ENCODE measurements around the gene GRM8. TPM values are rescaled to one million over a fixed set of nuclear protein-coding genes. Genes with fewer than 3 reads are reported as not detected.

The GRM8 gene
- total RNA-seq, 1 experiment from 2014 or later: 1.8 TPM

DNA sequence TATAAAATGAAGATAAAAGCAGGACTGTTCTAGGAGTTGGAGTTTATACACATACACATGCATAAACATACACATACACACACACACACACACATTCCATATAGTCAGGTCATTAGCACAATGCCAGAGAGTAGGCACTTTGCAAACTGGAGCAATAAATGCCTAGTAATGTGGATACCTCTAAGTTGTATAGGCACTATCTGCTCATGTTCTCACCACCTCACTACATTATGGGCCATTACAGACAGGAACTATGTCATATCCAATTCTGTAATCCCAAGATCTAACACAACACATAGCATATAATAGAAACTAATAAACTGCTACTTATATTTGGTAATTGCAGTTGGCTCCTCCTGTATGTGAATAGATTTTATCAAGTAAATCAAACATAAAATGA is 115.6 kb downstream of the GRM8 start:
- Histone ChIP-seq H4K20me1 (ENCODE audit: control insufficient read depth, insufficient read depth, insufficient read length) (no peaks in the 10 kb centered on the region), H3K4me2 (ENCODE audit: insufficient read depth, insufficient read length, low read length) (no peak overlapping the region), H3K4ac (ENCODE audit: low read depth, low read length) (no peak overlapping the region), H3K14ac (ENCODE audit: insufficient read depth, low read length) (no peak overlapping the region), H2BK20ac (ENCODE audit: low read depth, low read length, poor library complexity, severe bottlenecking) (no peak overlapping the region), H2BK120ac (ENCODE audit: low read depth, low read length, poor library complexity, severe bottlenecking) (no peak overlapping the region), H4K8ac (replicated peaks; ENCODE audit: insufficient read length, low read depth, low read length) (no peak overlapping the region), H2BK12ac (ENCODE audit: insufficient read length, low read depth, low read length) (no peak overlapping the region), H2BK15ac (ENCODE audit: low read depth, low read length) (no peak overlapping the region), H3K79me1 (ENCODE audit: insufficient read depth, low read depth, low read length, poor library complexity, severe bottlenecking) (no peaks in the 10 kb centered on the region), H3T11ph (ENCODE audit: low read length) (no peak overlapping the region), H3K27me3 (ENCODE audit: insufficient read depth, low read length) (no peaks in the 10 kb centered on the region), H3K9me3 (ENCODE audit: control insufficient read depth, low read depth, low read length) (no peaks in the 10 kb centered on the region), H2AK5ac (ENCODE audit: insufficient read length, low read length) (no peak overlapping the region), H3K4me1 (ENCODE audit: insufficient read depth, low read length) (no peaks in the 10 kb centered on the region), H4K91ac (ENCODE audit: insufficient read length, low read depth, low read length) (no peak overlapping the region), H3K27ac (ENCODE audit: insufficient read length, low read depth, low read length) (no peak overlapping the region), H3K79me2 (ENCODE audit: insufficient read depth, low read length) (no peaks in the 10 kb centered on the region), H3K56ac (ENCODE audit: insufficient read length, low read depth, low read length) (no peak overlapping the region), H2AFZ (ENCODE audit: low read length) (no peak overlapping the region), H3K23me2 (ENCODE audit: insufficient read length, low read depth, low read length, poor library complexity, severe bottlenecking) (no peaks in the 10 kb centered on the region), H2BK5ac (ENCODE audit: insufficient read length, low read length) (no peak overlapping the region), H3K23ac (ENCODE audit: insufficient read length, low read depth, low read length) (no peak overlapping the region), H4K5ac (ENCODE audit: insufficient read length, low read depth, low read length) (no peak overlapping the region), H3K9ac (ENCODE audit: extremely low read depth, insufficient read length, low read length) (no peak overlapping the region), H3K18ac (ENCODE audit: insufficient read length, low read depth, low read length) (no peak overlapping the region)
- Mint-ChIP-seq H3K4me3 (no peak overlapping the region), H3K36me3 (ENCODE audit: insufficient read depth in 1 of 3, low read depth in 3 of 3) (no peaks in the 10 kb centered on the region), H3K4me1 (peaks cover 0 to 3% of the 10 kb centered on the region in 2 experiments; a peak in 1 of 4 replicates), H3K27me3 (ENCODE audit: low read depth) (no peaks in the 10 kb centered on the region; the same call in 1 of the 2 replicates), H3K9me3 (no peaks in the 10 kb centered on the region), H3K27ac (no peak overlapping the region)
- no peak for DNase-seq
- TF ChIP-seq, protein P1, sequence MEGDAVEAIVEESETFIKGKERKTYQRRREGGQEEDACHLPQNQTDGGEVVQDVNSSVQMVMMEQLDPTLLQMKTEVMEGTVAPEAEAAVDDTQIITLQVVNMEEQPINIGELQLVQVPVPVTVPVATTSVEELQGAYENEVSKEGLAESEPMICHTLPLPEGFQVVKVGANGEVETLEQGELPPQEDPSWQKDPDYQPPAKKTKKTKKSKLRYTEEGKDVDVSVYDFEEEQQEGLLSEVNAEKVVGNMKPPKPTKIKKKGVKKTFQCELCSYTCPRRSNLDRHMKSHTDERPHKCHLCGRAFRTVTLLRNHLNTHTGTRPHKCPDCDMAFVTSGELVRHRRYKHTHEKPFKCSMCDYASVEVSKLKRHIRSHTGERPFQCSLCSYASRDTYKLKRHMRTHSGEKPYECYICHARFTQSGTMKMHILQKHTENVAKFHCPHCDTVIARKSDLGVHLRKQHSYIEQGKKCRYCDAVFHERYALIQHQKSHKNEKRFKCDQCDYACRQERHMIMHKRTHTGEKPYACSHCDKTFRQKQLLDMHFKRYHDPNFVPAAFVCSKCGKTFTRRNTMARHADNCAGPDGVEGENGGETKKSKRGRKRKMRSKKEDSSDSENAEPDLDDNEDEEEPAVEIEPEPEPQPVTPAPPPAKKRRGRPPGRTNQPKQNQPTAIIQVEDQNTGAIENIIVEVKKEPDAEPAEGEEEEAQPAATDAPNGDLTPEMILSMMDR (conservative IDR thresholded peaks at IDR 0.05): no peak

Data from H9 (cell line).